GM19452 (cell line): ENCODE results near the gene TRMT44.
"Not testable (repeated sequence)": the region's sequence is repeated elsewhere in the genome, so short reads cannot be mapped to it uniquely, and the experiment has no call there.

Experiments
- ATAC-seq: cut with Tn5 transposase; IDR thresholded peaks from one replicate; pipeline ENCODE4 v1.9.1; 2021; ENCODE audit not compliant: unreplicated experiment

Gene TRMT44

GRCh38 chr4:8486643-8487042 lies 46.1 kb downstream of the TRMT44 start:
- ATAC-seq: not testable (repeated sequence)

- ATAC-seq: no peak
Observed at GRCh38 chr4:8488791-8489369, 48.3 kb downstream of the TRMT44 start.

- not testable (repeated sequence) for ATAC-seq
Observed at GRCh38 chr4:8491478-8491877, 50.9 kb downstream of the TRMT44 start.

- no peak for ATAC-seq
Observed at GRCh38 chr4:8492174-8492573, 51.6 kb downstream of the TRMT44 start.

- ATAC-seq: no peak
Observed at GRCh38 chr4:8493484-8493883, 52.9 kb downstream of the TRMT44 start.

GRCh38 chr4:8494218-8494617 lies 53.6 kb downstream of the TRMT44 start:
- ATAC-seq: no peak

- no peak for ATAC-seq
Observed at GRCh38 chr4:8494983-8495548, 54.5 kb downstream of the TRMT44 start.

GRCh38 chr4:8495803-8496202 lies 55.2 kb downstream of the TRMT44 start:
- ATAC-seq: no peak

GRCh38 chr4:8497762-8498161 lies 57.2 kb downstream of the TRMT44 start:
- ATAC-seq: no peak

- ATAC-seq: no peak
Observed at GRCh38 chr4:8500966-8501365, 60.4 kb downstream of the TRMT44 start.

GRCh38 chr4:8501781-8502180 lies 61.2 kb downstream of the TRMT44 start:
- ATAC-seq: no peak

GRCh38 chr4:8502371-8502770 lies 61.8 kb downstream of the TRMT44 start:
- no peak for ATAC-seq

GRCh38 chr4:8502836-8503585 lies 62.4 kb downstream of the TRMT44 start:
- no peak for ATAC-seq

- ATAC-seq: no peak
Observed at GRCh38 chr4:8503801-8504200, 63.2 kb downstream of the TRMT44 start.

GRCh38 chr4:8504279-8505007 lies 63.9 kb downstream of the TRMT44 start:
- no peak for ATAC-seq

- no peak for ATAC-seq
Observed at GRCh38 chr4:8505229-8505628, 64.7 kb downstream of the TRMT44 start.

GRCh38 chr4:8506006-8506372 lies 65.4 kb downstream of the TRMT44 start:
- ATAC-seq: no peak

GRCh38 chr4:8506373-8507195 lies 66.0 kb downstream of the TRMT44 start:
- no peak for ATAC-seq

- ATAC-seq: no peak
Observed at GRCh38 chr4:8507196-8507570, 66.6 kb downstream of the TRMT44 start.

GRCh38 chr4:8507624-8508023 lies 67.0 kb downstream of the TRMT44 start:
- no peak for ATAC-seq

- no peak for ATAC-seq
Observed at GRCh38 chr4:8508266-8508665, 67.7 kb downstream of the TRMT44 start.
